ENCODE measurements around the gene CRACR2A. TPM values are rescaled to one million over a fixed set of nuclear protein-coding genes. Genes with fewer than 3 reads are reported as not detected.

Gene CRACR2A
- total RNA-seq, 2 donors from 2014 or later: 1.1 to 4.7 TPM

- WGBS, 2 experiments (ENCODE audit: insufficient coverage in 1 of 2, insufficient read length in 1 of 2): 85 to 91% methylated on average over 2 to 3 of the region's 3 CpGs
- no peaks in the 10 kb centered on the region for H3K36me3 ChIP-seq (ENCODE audit: control insufficient read depth, insufficient read depth, low read length)
- H3K4me1 Mint-ChIP-seq: peaks cover 7% of the 10 kb centered on the region
- H3K4me3 Mint-ChIP-seq: no peak overlapping the region
- peak; percentile 41 for DNase-seq
- H3K9me3 Mint-ChIP-seq: no peaks in the 10 kb centered on the region
- H3K27me3 ChIP-seq (ENCODE audit: control insufficient read depth, insufficient read depth, low read length, poor library complexity, severe bottlenecking): no peaks in the 10 kb centered on the region
- H3K4me1 ChIP-seq (ENCODE audit: control insufficient read depth, insufficient read depth, low read length): no peaks in the 10 kb centered on the region
- no peak for TF ChIP-seq CTCF (conservative IDR thresholded peaks at IDR 0.05)
- no peak overlapping the region for H3K9ac ChIP-seq (ENCODE audit: extremely low read depth, low read length, poor library complexity, severe bottlenecking)
- H3K27ac ChIP-seq (ENCODE audit: low read depth, low read length): no peak overlapping the region
- H3K36me3 Mint-ChIP-seq (ENCODE audit: low read depth): no peaks in the 10 kb centered on the region
- H3K4me3 ChIP-seq (ENCODE audit: low read length): no peak overlapping the region
- H3K27me3 Mint-ChIP-seq (ENCODE audit: insufficient read depth): no peaks in the 10 kb centered on the region
- H3K9me3 ChIP-seq (ENCODE audit: control insufficient read depth, low read length): no peaks in the 10 kb centered on the region
- H3K27ac Mint-ChIP-seq: no peak overlapping the region
Measured at GRCh38 chr12:3641428-3642018, 111.4 kb downstream of the CRACR2A start.

DNA sequence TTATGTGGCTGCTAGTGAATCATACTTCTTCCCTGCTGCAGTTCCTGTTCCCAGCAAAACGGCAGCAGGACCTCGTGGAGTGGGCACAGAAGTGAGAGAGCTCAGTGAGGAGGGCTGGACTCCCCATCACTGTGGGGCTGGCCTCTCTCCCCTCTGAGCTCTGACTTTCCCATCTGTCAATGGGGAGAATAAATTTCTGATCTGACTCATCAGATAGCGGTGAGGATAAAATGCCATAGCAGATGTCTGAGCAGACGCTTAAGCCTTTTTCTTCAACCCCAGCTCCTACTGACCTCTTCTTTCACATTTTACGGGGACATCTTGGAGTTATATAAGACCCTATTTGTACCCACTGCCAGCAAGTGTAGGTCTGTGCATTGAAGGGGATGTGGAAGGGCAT is 116.6 kb downstream of the CRACR2A start:
- Mint-ChIP-seq H3K4me1 (peaks cover 2% of the 10 kb centered on the region), H3K36me3 (ENCODE audit: low read depth) (no peaks in the 10 kb centered on the region), H3K4me3 (no peak overlapping the region), H3K27ac (no peak overlapping the region), H3K9me3 (no peaks in the 10 kb centered on the region), H3K27me3 (ENCODE audit: insufficient read depth) (no peaks in the 10 kb centered on the region)
- no peak overlapping the region for H3K27ac ChIP-seq (ENCODE audit: low read depth, low read length)
- no peaks in the 10 kb centered on the region for H3K27me3 ChIP-seq (ENCODE audit: control insufficient read depth, insufficient read depth, low read length, poor library complexity, severe bottlenecking)
- no peaks in the 10 kb centered on the region for H3K36me3 ChIP-seq (ENCODE audit: control insufficient read depth, insufficient read depth, low read length)
- 84 to 86% methylated on average over 4 to 5 of the region's 5 CpGs for WGBS, 2 experiments (ENCODE audit: insufficient coverage in 1 of 2, insufficient read length in 1 of 2)
- no peaks in the 10 kb centered on the region for H3K9me3 ChIP-seq (ENCODE audit: control insufficient read depth, low read length)
- no peak overlapping the region for H3K4me3 ChIP-seq (ENCODE audit: low read length)
- no peak overlapping the region for H3K9ac ChIP-seq (ENCODE audit: extremely low read depth, low read length, poor library complexity, severe bottlenecking)
- no peak for TF ChIP-seq CTCF (conservative IDR thresholded peaks at IDR 0.05)
- no peak for DNase-seq
- H3K4me1 ChIP-seq (ENCODE audit: control insufficient read depth, insufficient read depth, low read length): no peaks in the 10 kb centered on the region

- Histone ChIP-seq H3K27me3 (ENCODE audit: control insufficient read depth, insufficient read depth, low read length, poor library complexity, severe bottlenecking) (no peaks in the 10 kb centered on the region), H3K36me3 (ENCODE audit: control insufficient read depth, insufficient read depth, low read length) (no peaks in the 10 kb centered on the region), H3K4me1 (ENCODE audit: control insufficient read depth, insufficient read depth, low read length) (peaks cover 2% of the 10 kb centered on the region), H3K27ac (ENCODE audit: low read depth, low read length) (no peak overlapping the region), H3K9me3 (ENCODE audit: control insufficient read depth, low read length) (no peaks in the 10 kb centered on the region), H3K4me3 (ENCODE audit: low read length) (no peak overlapping the region), H3K9ac (ENCODE audit: extremely low read depth, low read length, poor library complexity, severe bottlenecking) (no peak overlapping the region)
- Mint-ChIP-seq H3K4me3 (no peak overlapping the region), H3K9me3 (no peaks in the 10 kb centered on the region), H3K36me3 (ENCODE audit: low read depth) (no peaks in the 10 kb centered on the region), H3K27ac (no peak overlapping the region), H3K4me1 (peaks cover 8% of the 10 kb centered on the region), H3K27me3 (ENCODE audit: insufficient read depth) (no peaks in the 10 kb centered on the region)
- peak; percentile 29 for TF ChIP-seq CTCF (conservative IDR thresholded peaks at IDR 0.05)
- 77 to 85% methylated on average over 2 to 6 of the region's 6 CpGs for WGBS, 2 experiments (ENCODE audit: insufficient coverage in 1 of 2, insufficient read length in 1 of 2)
- no peak for DNase-seq
Measured at GRCh38 chr12:3634348-3634747, 118.6 kb downstream of the CRACR2A start.

Measured in endodermal cell (in vitro differentiated cells).